ENCODE data around the gene C3orf20. TPM values are rescaled to one million over a fixed set of nuclear protein-coding genes. Genes with fewer than 3 reads are reported as not detected.

C3orf20 gene
- total and polyA plus RNA-seq, 9 of the 15 experiments (the other 6 are each of a cell fraction or from before 2014, with no cell fraction given) = 0.04 TPM; not detected in 8

- no peaks in the 10 kb centered on the region for H3K9me1 ChIP-seq (ENCODE audit: control insufficient read depth, insufficient read depth, low read length)
- in situ Hi-C loops (cut with MboI) (no loop called here), intact Hi-C loops (cut with micrococcal nuclease) (no loop called here)
- no peak overlapping the region for H3K4me2 ChIP-seq (ENCODE audit: insufficient read depth, low read length)
- TF ChIP-seq LARP7 (IDR thresholded peaks at IDR 0.05) (no peak), NFATC3 (IDR thresholded peaks at IDR 0.05) (no peak), HSF4 (CRISPR knock-in tag; IDR thresholded peaks at IDR 0.05; ENCODE audit: borderline replicate concordance) (no peak), KDM1A (IDR thresholded peaks at IDR 0.05) (peak in 1 of 2 experiments; percentile 56; a peak in 1 of 4 replicates), ZC3H11A (IDR thresholded peaks at IDR 0.05; ENCODE audit: low read depth, low read length) (no peak), TBP (optimal IDR thresholded peaks at IDR 0.05; ENCODE audit: low read depth, low read length) (no peak), ZEB2 (IDR thresholded peaks at IDR 0.05) (no peak)
- no peak overlapping the region for H2AFZ ChIP-seq (ENCODE audit: low read depth, low read length)
- no peak for FAIRE-seq
- no peaks in the 10 kb centered on the region for H3K79me2 ChIP-seq (ENCODE audit: control insufficient read depth, insufficient read depth, low read length)
- H3K36me3 ChIP-seq (ENCODE audit: control insufficient read depth, insufficient read depth, low read length) = no peaks in the 10 kb centered on the region
- H4K20me1 ChIP-seq (replicated peaks; ENCODE audit: control insufficient read depth, insufficient read depth, low read length) = 0 out of 2 replicates have a peak, but pooled peaks cover 5% of the 10 kb centered on the region
- H3K9ac ChIP-seq (ENCODE audit: insufficient read depth in 1 of 2, low read depth in 2 of 2, low read length in 2 of 2) = no peak overlapping the region
- POLR2A ChIA-PET = no interaction called here
- WGBS (ENCODE audit: insufficient coverage, low coverage, missing lambda C conversion rate) = 0% methylated on average over 2 of the region's 2 CpGs
- H3K4me3 ChIP-seq = no peak overlapping the region
- no peaks in the 10 kb centered on the region for H3K4me1 ChIP-seq (replicated peaks in 1 of 2; ENCODE audit: control insufficient read depth in 2 of 2, insufficient read depth in 2 of 2, low read length in 2 of 2)
- no peak for ATAC-seq
- BruUV-seq (replicated peaks) = no TSS peak
- H3K9me3 ChIP-seq (replicated peaks; ENCODE audit: control insufficient read depth, insufficient read depth, low read depth, low read length) = 0 out of 2 replicates have a peak, but pooled peaks cover 4% of the 10 kb centered on the region
- H3K27ac ChIP-seq (ENCODE audit: extremely low read depth, low read depth, low read length) = no peak overlapping the region
- DNase-seq (ENCODE audit: extremely low read depth in 1 of 4, low spot score in 3 of 4) = peak in 1 of 4 experiments; percentile 14
- CTCF ChIA-PET (ENCODE audit: low intra/inter-chr PET ratio) = no interaction called here
- H3K27me3 ChIP-seq (ENCODE audit: control insufficient read depth in 2 of 2, insufficient read depth in 2 of 2, low read length in 2 of 2) = peaks cover 6 to 18% of the 10 kb centered on the region in 2 experiments; a peak in 4 of 5 replicates
These were observed 5.8 kb downstream of the C3orf20 start for GRCh38 chr3:14680716-14681115.

- H2AFZ ChIP-seq (ENCODE audit: low read depth, low read length) = no peak overlapping the region
- 0 out of 2 replicates have a peak, but pooled peaks cover 5% of the 10 kb centered on the region for H4K20me1 ChIP-seq (replicated peaks; ENCODE audit: control insufficient read depth, insufficient read depth, low read length)
- BruUV-seq (replicated peaks) = no TSS peak
- no peak for FAIRE-seq
- H3K9me1 ChIP-seq (ENCODE audit: control insufficient read depth, insufficient read depth, low read length) = no peaks in the 10 kb centered on the region
- peak; percentile 64 for ATAC-seq
- ChIA-PET POLR2A (interaction anchor here (1.0 to 1.3 kb wide), 3 partner anchors 9 to 31 kb away, joined by 3 to 4 read pairs (median 3); no protein-coding TSS in a partner anchor), CTCF (ENCODE audit: low intra/inter-chr PET ratio) (no interaction called here)
- peaks cover 21 to 34% of the 10 kb centered on the region in 2 experiments for H3K27me3 ChIP-seq (ENCODE audit: control insufficient read depth in 2 of 2, insufficient read depth in 2 of 2, low read length in 2 of 2)
- 0 out of 2 replicates have a peak, but pooled peaks cover 4% of the 10 kb centered on the region for H3K9me3 ChIP-seq (replicated peaks; ENCODE audit: control insufficient read depth, insufficient read depth, low read depth, low read length)
- H3K9ac ChIP-seq (ENCODE audit: insufficient read depth in 1 of 2, low read depth in 2 of 2, low read length in 2 of 2) = no peak overlapping the region
- intact Hi-C loops (cut with micrococcal nuclease) (no loop called here), in situ Hi-C loops (cut with MboI) (no loop called here)
- H3K27ac ChIP-seq (ENCODE audit: extremely low read depth, low read depth, low read length) = no peak overlapping the region
- 11% methylated on average over 4 of the region's 4 CpGs for WGBS (ENCODE audit: insufficient coverage, low coverage, missing lambda C conversion rate)
- no peaks in the 10 kb centered on the region for H3K79me2 ChIP-seq (ENCODE audit: control insufficient read depth, insufficient read depth, low read length)
- no peaks in the 10 kb centered on the region for H3K36me3 ChIP-seq (ENCODE audit: control insufficient read depth, insufficient read depth, low read length)
- H3K4me1 ChIP-seq (replicated peaks in 1 of 2; ENCODE audit: control insufficient read depth in 2 of 2, insufficient read depth in 2 of 2, low read length in 2 of 2) = no peaks in the 10 kb centered on the region
- no peak overlapping the region for H3K4me2 ChIP-seq (ENCODE audit: insufficient read depth, low read length)
- DNase-seq (ENCODE audit: extremely low read depth in 1 of 4, low spot score in 3 of 4) = no peak
- H3K4me3 ChIP-seq = no peak overlapping the region
- no peak for TF ChIP-seq SP1 (CRISPR knock-in tag; IDR thresholded peaks at IDR 0.05)
- TF ChIP-seq ZNF316 (IDR thresholded peaks at IDR 0.05) = 0 out of 2 replicates have a peak, but pooled peaks have one; percentile 14
These were observed 9.5 kb downstream of the C3orf20 start for GRCh38 chr3:14684447-14684846.
